Activated naive CD8-positive, alpha-beta T cell treated with anti-CD3 and anti-CD28 coated beads, Interleukin-2, amount 10 ng/mL, durations not matched to agents 7 days and 5 days (primary cell): ENCODE data around the gene SELENOH. TPM values are rescaled to one million over a fixed set of nuclear protein-coding genes. Genes with fewer than 3 reads are reported as not detected.

Experiments
- ATAC-seq: fragments of 150-1000 bp; cut with Tn5 transposase; one replicate; pipeline ENCODE4 v1.10.0; 2021; ENCODE audit warnings: low read depth, moderate library complexity
- POLR2A ChIA-PET: fragments of 350-600 bp; sonication (Branson Sonifier 250); formaldehyde crosslinking; loops from one replicate; lab custom pipeline; 2021; ENCODE audit warnings: antibody characterized with exemption; lab: Charles Lee
- DNase-seq: peaks from one replicate; pipeline ENCODE4 v3.0.0; 2021
- H3K27ac Mint-ChIP-seq: one replicate; pipeline ENCODE4 v1.8.0; 2022; ENCODE audit warnings: mild to moderate bottlenecking, mixed read lengths
- H3K27me3 Mint-ChIP-seq: one replicate; pipeline ENCODE4 v1.8.0; 2022; ENCODE audit warnings: mild to moderate bottlenecking, moderate library complexity, mixed read lengths
- H3K36me3 Mint-ChIP-seq: one replicate; pipeline ENCODE4 v1.8.0; 2021; ENCODE audit warnings: mild to moderate bottlenecking, mixed read lengths
- H3K4me1 Mint-ChIP-seq: one replicate; pipeline ENCODE4 v1.8.0; 2021; ENCODE audit warnings: mixed read lengths
- H3K4me3 Mint-ChIP-seq: one replicate; pipeline ENCODE4 v1.8.0; 2022; ENCODE audit warnings: mild to moderate bottlenecking, moderate library complexity, mixed read lengths
- H3K9me3 Mint-ChIP-seq: one replicate; pipeline ENCODE4 v1.8.0; 2021; ENCODE audit warnings: mixed read lengths
- total RNA-seq, 2 experiments: library from RNA; stranded (reverse); gene quantifications; one replicate each; pipeline ENCODE4 v1.2.3, GENCODE V29; 2021

The SELENOH gene
- total RNA-seq, 2 experiments from 2014 or later: 176 to 178 TPM

DNA sequence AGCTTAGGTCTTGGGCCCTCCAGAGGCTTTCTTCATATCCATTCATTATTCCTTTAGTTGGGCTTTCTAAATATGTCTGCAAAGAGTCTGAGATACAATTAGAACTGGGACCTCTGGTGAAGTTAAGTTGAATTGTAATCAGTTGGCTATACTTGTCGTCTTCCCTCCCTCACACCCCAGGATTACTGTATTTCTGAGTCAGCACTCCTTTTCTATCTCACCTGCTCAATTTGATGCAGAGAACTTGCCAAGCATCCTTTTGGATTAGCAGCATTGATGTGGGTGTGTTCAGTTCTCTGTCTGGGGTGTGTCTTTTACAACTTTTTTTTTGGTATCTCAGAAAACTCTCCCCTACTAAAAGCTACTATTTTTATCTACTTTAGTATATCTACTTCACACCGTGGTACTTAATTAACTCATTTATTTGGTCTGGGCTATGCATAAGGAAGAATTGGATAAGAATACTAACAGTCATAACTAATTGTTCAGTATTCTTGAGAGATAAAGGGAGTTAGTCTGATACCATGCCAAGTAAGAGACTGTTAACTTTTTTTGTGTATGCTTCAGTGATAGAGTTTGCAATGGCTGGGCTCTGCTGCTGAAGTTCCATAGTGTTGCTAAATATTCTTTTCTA lies 35.4 kb downstream of the SELENOH start:
- H3K27me3 Mint-ChIP-seq: no peaks in the 10 kb centered on the region
- peaks cover 31% of the 10 kb centered on the region for H3K4me1 Mint-ChIP-seq
- H3K27ac Mint-ChIP-seq: no peak overlapping the region
- H3K36me3 Mint-ChIP-seq: peaks cover 8% of the 10 kb centered on the region
- H3K4me3 Mint-ChIP-seq: no peak overlapping the region
- POLR2A ChIA-PET: no interaction called here
- H3K9me3 Mint-ChIP-seq: no peaks in the 10 kb centered on the region
- DNase-seq: no peak
- no peak for ATAC-seq

DNA sequence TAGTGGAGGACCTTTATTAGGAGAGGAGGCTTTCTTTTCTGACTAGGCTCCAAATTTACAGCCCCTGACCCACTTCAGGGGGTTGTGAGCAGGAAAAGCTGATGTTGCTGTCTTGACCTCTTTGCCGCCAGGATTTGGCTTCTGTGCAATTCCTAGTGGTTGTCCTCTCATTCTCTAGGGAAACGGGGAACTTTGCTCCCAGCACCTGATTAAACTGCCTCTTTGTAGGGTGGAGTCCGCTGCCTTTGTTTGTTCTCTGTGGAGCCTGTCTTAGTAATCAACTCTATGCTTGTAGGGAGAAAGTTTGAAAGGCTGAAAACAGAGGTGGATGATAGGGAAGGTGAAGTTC lies 36.7 kb downstream of the SELENOH start:
- peaks cover 11% of the 10 kb centered on the region for H3K36me3 Mint-ChIP-seq
- no peak for DNase-seq
- POLR2A ChIA-PET: interaction anchor here (1.5 kb wide), 2 partner anchors 9 to 37 kb away, joined by 3 to 6 read pairs; partner anchors contain the start of gene SELENOH
- no peak for ATAC-seq
- no peak overlapping the region for H3K27ac Mint-ChIP-seq
- no peaks in the 10 kb centered on the region for H3K9me3 Mint-ChIP-seq
- no peaks in the 10 kb centered on the region for H3K27me3 Mint-ChIP-seq
- no peak overlapping the region for H3K4me3 Mint-ChIP-seq
- H3K4me1 Mint-ChIP-seq: peaks cover 33% of the 10 kb centered on the region

DNA sequence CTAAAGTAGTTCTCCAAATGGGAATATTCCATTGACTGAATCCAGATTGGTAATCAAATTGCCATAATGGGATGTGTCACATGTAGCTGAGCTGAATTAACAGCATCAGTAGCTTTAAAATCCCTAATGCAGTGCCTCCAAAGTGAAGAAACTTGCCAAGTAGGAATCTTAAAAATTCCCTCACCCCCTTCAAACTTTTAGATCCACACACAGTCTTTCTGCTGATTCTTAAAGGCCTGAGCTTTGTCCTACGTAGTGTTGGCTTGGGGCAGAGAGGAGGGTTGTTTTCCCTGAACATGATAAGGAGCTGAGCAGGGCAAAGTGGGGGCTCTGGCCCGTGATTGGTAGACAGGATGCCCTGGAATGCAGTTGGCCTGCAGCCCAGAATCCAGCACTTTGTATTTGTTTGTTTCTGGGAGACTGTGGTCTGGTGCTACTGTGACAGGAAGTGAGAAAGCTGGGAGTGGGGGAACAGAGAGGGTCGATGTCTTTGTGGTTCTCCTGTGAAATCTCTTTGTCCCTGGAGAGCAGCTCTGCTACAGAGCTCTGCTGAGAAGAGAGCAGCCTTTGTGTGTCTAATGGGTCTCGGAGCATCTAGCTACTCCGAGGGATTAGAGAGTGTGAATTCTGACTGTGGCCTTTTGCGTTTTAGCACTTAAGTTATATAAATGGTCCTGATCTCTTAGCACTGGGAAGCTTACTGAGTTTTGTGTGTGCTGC lies 37.2 kb downstream of the SELENOH start:
- H3K9me3 Mint-ChIP-seq: no peaks in the 10 kb centered on the region
- no peak overlapping the region for H3K4me3 Mint-ChIP-seq
- POLR2A ChIA-PET: interaction anchor here (1.5 kb wide), 2 partner anchors 9 to 37 kb away, joined by 3 to 6 read pairs; partner anchors contain the start of gene SELENOH
- H3K27ac Mint-ChIP-seq: no peak overlapping the region
- peaks cover 33% of the 10 kb centered on the region for H3K4me1 Mint-ChIP-seq
- no peaks in the 10 kb centered on the region for H3K27me3 Mint-ChIP-seq
- no peak for ATAC-seq
- H3K36me3 Mint-ChIP-seq: peaks cover 11% of the 10 kb centered on the region
- no peak for DNase-seq

DNA sequence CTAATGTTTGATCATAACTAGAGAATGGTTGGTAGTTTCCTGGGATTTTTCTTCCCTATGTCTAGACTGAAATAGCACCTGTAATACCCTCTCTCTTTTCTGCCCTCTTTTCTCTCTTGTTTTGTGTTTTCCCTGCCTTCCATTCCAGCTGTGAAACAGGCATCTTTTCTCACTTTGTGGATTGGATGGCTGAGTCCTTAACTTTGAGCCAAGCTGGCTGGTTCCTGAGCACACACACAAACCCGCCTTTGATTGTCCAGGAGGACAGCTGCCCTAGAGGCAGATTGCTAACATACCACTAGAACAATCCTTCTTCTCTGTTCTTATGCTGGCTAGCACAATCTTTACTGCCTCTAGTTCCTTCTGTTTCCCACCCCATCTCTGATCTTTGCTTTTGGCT lies 38.0 kb downstream of the SELENOH start:
- Mint-ChIP-seq H3K9me3 (no peaks in the 10 kb centered on the region), H3K4me3 (no peak overlapping the region), H3K27me3 (no peaks in the 10 kb centered on the region), H3K27ac (no peak overlapping the region), H3K36me3 (peaks cover 11% of the 10 kb centered on the region), H3K4me1 (peaks cover 27% of the 10 kb centered on the region)
- POLR2A ChIA-PET: interaction anchor here (1.5 kb wide), 1 partner anchor 38 kb away, joined by 6 read pairs; the partner anchor contains the start of gene SELENOH
- no peak for DNase-seq
- no peak for ATAC-seq

DNA sequence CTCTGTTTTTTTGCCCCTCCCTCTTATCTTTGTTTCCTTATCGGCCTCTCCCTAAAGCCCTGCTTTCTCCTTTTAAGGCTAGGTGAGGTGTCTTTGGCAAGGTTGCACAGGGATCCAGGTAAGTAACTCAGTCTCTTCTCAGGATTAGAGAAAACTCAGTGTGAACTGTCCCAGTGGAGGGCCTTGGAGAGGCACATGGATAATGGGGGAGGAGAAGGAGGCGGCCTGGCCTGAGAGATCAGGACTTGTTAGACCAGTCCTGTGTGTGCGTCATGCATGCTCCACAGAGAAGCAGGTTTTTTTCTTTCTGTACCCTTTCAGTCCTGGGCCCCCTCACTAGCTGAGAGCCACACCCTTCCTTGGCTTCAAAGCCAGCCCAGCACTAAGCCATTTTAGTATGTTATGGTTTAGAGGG lies 40.2 kb downstream of the SELENOH start:
- Mint-ChIP-seq H3K4me1 (peaks cover 20% of the 10 kb centered on the region), H3K27ac (peak overlapping the region; percentile 57), H3K36me3 (peaks cover 9% of the 10 kb centered on the region), H3K9me3 (no peaks in the 10 kb centered on the region), H3K27me3 (no peaks in the 10 kb centered on the region), H3K4me3 (peak overlapping the region; percentile 31)
- POLR2A ChIA-PET: interaction anchor here (0.9 kb wide), 1 partner anchor 40 kb away, joined by 4 read pairs; the partner anchor contains the start of gene SELENOH
- ATAC-seq (peak; percentile 67), DNase-seq (no peak)

DNA sequence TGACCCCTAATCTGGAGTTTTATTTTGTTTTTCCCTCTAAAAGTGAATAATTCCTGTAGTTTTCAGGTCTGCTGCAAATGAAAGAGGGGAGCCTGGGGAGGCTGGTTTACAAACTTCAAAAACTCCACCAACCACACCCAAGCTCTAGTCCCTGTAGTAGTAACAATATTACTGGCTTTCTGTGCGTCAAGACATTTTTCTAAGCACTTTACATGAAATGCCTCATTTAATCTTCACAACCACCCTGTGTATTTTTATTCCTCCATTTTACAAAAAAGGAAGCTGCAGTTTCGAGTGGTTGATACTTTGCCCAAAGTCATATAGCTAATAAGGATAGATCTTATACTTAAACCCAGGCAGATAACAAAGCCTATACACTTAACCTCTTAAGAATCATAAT lies 43.8 kb downstream of the SELENOH start:
- ATAC-seq (no peak), DNase-seq (no peak)
- Mint-ChIP-seq H3K27ac (no peak overlapping the region), H3K27me3 (no peaks in the 10 kb centered on the region), H3K4me3 (no peak overlapping the region), H3K9me3 (no peaks in the 10 kb centered on the region), H3K4me1 (peaks cover 33% of the 10 kb centered on the region), H3K36me3 (peaks cover 14% of the 10 kb centered on the region)
- POLR2A ChIA-PET: no interaction called here

DNA sequence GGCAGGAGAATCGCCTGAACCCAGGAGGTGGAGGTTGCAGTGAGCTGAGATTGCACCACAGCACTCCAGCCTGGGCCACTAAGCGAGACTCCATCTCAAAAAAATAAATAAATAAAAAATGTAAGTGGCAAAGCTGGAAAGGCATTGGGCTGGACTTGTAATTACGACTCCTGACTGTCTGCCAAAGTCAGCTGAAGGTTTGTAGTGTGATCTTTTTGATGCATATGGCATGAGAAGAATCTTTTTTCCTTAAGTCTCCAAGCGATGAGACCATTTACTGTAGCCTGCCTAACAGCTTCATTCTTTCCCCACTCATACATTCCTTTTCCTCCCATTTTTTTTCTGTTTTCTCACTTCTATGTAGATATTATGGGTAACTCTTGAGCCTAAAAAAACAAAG lies 45.1 kb downstream of the SELENOH start:
- peaks cover 36% of the 10 kb centered on the region for H3K4me1 Mint-ChIP-seq
- peaks cover 9% of the 10 kb centered on the region for H3K36me3 Mint-ChIP-seq
- H3K9me3 Mint-ChIP-seq: no peaks in the 10 kb centered on the region
- DNase-seq: no peak
- no peaks in the 10 kb centered on the region for H3K27me3 Mint-ChIP-seq
- ATAC-seq: no peak
- no peak overlapping the region for H3K27ac Mint-ChIP-seq
- H3K4me3 Mint-ChIP-seq: no peak overlapping the region
- POLR2A ChIA-PET: interaction anchor here (0.5 kb wide), 1 partner anchor 211 kb away, joined by 3 read pairs; no protein-coding TSS in a partner anchor

DNA sequence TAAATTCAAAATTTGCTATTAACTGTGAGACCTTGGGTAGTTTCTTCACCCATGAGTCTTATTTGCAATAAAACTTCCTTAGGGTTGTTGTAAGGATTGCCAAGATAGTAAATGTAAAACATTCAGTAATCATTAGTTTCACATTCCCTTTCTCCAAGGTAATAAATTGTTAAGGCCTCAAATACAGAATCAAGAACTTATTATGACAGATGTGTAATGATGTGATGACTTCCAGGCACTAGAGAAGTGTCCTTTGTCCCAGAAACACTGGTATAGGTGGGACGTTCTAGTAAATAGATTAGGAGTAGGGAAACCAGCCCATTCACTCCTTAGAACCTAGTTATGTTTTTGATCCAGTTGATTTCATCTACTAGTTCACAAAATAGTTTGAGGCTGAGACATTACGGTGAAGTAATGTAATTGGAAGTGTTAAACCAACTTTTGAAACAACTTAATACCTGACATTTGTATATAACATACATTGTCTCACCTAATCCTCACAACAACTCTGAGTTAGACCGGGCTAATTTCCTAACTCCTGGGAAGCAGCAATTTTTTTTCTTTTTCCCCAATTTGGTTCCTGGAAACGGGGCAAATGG lies 45.8 kb downstream of the SELENOH start:
- POLR2A ChIA-PET: no interaction called here
- Mint-ChIP-seq H3K4me3 (no peak overlapping the region), H3K27ac (no peak overlapping the region), H3K27me3 (no peaks in the 10 kb centered on the region), H3K4me1 (peaks cover 38% of the 10 kb centered on the region), H3K36me3 (peaks cover 6% of the 10 kb centered on the region), H3K9me3 (no peaks in the 10 kb centered on the region)
- ATAC-seq (no peak), DNase-seq (no peak)

DNA sequence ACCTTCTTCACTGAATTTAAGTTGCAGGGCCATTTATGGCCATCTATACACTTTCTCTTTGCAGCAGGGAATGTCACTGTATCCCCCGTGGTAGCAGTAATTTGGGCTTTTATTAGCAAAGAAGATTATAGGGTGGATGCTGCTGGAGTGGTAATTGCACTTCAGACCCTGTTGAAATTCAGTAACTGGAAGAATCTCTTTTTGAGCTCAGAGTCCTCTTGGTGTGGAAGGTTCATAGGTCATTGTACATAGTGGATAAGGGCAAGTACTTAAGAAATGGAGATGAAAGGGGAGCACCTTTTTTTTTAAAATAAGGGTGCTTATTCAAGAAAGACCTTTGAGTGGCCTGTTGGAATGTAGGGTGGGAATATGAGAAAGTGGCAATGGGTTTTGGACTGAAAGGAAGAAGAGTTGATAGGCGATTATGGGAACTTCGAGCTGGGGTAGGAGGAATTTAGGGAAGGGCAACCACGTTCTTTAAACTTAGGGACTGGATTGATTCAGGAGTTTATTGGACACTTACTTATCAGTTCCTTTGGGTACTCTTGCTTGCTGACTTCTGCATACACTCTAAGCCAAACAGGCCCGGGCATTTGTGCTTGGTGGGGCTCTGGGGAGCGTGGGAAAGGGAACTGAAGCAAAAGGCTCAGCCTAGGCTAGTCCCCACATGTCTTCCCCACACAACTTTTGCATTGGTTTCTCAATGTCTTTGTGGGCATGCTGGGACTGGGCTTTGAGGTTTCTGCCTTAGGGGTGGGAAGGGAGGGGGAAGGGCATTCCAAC lies 46.8 kb downstream of the SELENOH start:
- DNase-seq: no peak
- Mint-ChIP-seq H3K4me3 (no peak overlapping the region), H3K36me3 (peaks cover 5% of the 10 kb centered on the region), H3K4me1 (peaks cover 43% of the 10 kb centered on the region), H3K27ac (peak overlapping the region; percentile 2), H3K9me3 (no peaks in the 10 kb centered on the region), H3K27me3 (no peaks in the 10 kb centered on the region)
- POLR2A ChIA-PET: interaction anchor here (1.6 kb wide), 1 partner anchor 46 kb away, joined by 3 read pairs; no protein-coding TSS in a partner anchor
- no peak for ATAC-seq

DNA sequence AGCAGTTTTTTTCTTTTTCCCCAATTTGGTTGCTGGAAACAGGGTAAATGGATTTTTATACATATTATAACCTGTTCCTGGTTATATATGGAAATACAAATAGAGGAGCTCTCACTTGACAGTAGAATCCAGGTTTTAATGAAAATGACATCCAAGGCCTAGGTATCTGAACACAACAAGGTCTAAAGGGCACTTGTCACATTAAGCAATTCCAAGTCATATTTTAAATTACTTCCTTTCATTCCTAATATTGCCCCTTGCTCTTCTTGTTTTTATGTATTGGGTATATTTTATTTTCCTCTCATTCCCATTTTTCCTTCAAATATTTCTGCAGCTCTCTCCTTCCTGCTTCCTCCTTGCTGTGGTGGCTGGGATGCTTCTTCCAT lies 47.4 kb downstream of the SELENOH start:
- Mint-ChIP-seq H3K36me3 (peaks cover 5% of the 10 kb centered on the region), H3K27ac (no peak overlapping the region), H3K4me3 (no peak overlapping the region), H3K9me3 (no peaks in the 10 kb centered on the region), H3K4me1 (peaks cover 49% of the 10 kb centered on the region), H3K27me3 (no peaks in the 10 kb centered on the region)
- no peak for ATAC-seq
- DNase-seq: no peak
- POLR2A ChIA-PET: interaction anchor here (1.6 kb wide), 1 partner anchor 47 kb away, joined by 3 read pairs; no protein-coding TSS in a partner anchor

DNA sequence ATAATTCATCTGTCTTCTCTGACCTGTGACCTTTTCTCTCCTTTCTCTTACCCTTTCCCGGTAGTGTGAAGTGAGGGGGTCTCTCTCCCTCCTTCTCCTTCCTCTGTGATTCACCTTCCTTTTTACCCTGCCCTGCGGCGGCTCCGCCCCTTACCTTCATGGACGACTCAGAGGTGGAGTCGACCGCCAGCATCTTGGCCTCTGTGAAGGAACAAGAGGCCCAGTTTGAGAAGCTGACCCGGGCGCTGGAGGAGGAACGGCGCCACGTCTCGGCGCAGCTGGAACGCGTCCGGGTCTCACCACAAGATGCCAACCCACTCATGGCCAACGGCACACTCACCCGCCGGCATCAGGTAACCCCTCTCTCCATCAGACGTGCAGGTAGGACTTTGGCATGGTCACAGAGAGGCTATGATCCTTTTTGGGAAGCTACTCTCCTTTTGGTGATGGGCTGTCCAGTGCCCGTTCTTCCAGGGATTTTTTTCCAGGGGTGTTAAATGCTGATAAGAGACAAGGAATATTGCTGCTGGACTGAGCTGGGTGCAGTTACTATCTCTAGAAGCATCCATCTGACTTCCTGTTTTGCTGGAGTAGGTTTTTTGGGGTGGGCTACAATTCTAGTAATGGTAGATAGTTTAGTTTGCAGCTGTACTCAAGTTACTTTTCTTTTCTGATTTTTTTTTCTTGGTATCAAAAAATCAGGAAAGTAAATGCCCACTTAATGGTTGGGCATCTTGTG lies 50.2 kb downstream of the SELENOH start:
- Mint-ChIP-seq H3K27ac (peak overlapping the region; percentile 92), H3K27me3 (no peaks in the 10 kb centered on the region), H3K4me1 (peaks cover 57% of the 10 kb centered on the region), H3K9me3 (no peaks in the 10 kb centered on the region), H3K36me3 (peaks cover 17% of the 10 kb centered on the region), H3K4me3 (peak overlapping the region; percentile 79)
- ATAC-seq (no peak), DNase-seq (no peak)
- POLR2A ChIA-PET: interaction anchor here (0.6 to 3.1 kb wide), 2 partner anchors 50 to 153 kb away, joined by 4 to 18 read pairs; partner anchors contain the start of gene SELENOH

DNA sequence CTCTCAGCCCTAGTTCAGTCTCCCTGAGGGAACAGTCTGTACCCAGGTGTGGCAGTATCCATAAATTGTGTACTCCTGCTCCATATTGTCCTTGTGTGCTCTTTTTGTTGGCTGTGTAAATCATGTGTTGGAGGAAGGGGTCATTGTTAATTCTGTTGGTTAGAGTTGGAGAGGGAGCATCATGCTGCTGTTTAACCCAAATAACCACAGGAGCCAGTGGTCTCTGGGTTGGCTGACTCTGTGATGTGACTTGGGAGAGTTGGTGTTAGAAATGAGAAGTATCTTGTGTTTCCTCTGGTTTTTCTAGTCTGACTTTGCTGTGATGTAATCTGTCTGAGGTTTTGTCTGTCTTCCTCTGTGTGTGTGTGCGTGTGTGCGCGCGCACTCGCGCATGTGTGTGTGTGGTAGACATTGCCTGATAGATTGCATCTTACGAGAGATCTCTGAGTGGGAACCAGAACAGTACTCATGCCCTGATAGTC lies 50.8 kb downstream of the SELENOH start:
- Mint-ChIP-seq H3K27ac (peak overlapping the region; percentile 92), H3K36me3 (peaks cover 20% of the 10 kb centered on the region), H3K4me1 (peaks cover 54% of the 10 kb centered on the region), H3K4me3 (peak overlapping the region; percentile 79), H3K9me3 (no peaks in the 10 kb centered on the region), H3K27me3 (no peaks in the 10 kb centered on the region)
- POLR2A ChIA-PET: interaction anchor here (0.7 to 3.1 kb wide), 3 partner anchors 51 to 785 kb away, joined by 3 to 18 read pairs (median 3); partner anchors contain the start of gene SELENOH
- ATAC-seq: peak; percentile 95
- DNase-seq: peak; percentile 83
